Kidney (tissue), 14 donors: ENCODE data around the gene DDX25. TPM values are rescaled to one million over a fixed set of nuclear protein-coding genes. Genes with fewer than 3 reads are reported as not detected.

ENCODE experiments used
- DNase-seq, 5 donors: peaks; one replicate each; pipeline ENCODE4 v3.0.0-alpha.2; 2013 to 2020
- FAIRE-seq: peaks from 2 replicates; lab custom pipeline; 2012; peaks lifted over from hg19 to GRCh38; lab: Jason Lieb, UNC
- H3K27ac ChIP-seq, 2 donors: one replicate each; pipeline ENCODE4 v1.7.0; 2013; ENCODE audit warnings: low read depth in 2 of 2, low read length in 2 of 2, inconsistent platforms in 1 of 2
- H3K27me3 ChIP-seq: one replicate; pipeline ENCODE4 v1.7.1; 2013; ENCODE audit warnings: low read length, inconsistent platforms; ENCODE audit not compliant: control insufficient read depth, insufficient read depth
- H3K36me3 ChIP-seq, 3 donors: one replicate each; pipeline versions ENCODE4 v1.7.0 to v1.7.1; 2013; ENCODE audit warnings: low read length in 3 of 3, control low read depth in 1 of 3, inconsistent platforms in 1 of 3; ENCODE audit not compliant: insufficient read depth in 3 of 3, control insufficient read depth in 2 of 3
- H3K4me1 ChIP-seq, 3 donors: one replicate each; pipeline versions ENCODE4 v1.7.0 to v1.7.1; 2013; ENCODE audit warnings: low read length in 3 of 3, inconsistent platforms in 1 of 3, low read depth in 1 of 3; ENCODE audit not compliant: control insufficient read depth in 2 of 3, insufficient read depth in 2 of 3
- H3K4me3 ChIP-seq, 3 donors: one replicate each; pipeline versions ENCODE4 v1.7.0 to v1.8.1; 2013; ENCODE audit warnings: low read length in 3 of 3, control low read depth in 1 of 3, inconsistent platforms in 1 of 3
- H3K9ac ChIP-seq, 3 donors: one replicate each; pipeline versions ENCODE4 v1.7.0 to v1.7.1; 2013; ENCODE audit warnings: low read length in 3 of 3, control low read depth in 1 of 3, inconsistent platforms in 1 of 3
- H3K9me3 ChIP-seq, 3 donors: one replicate each; pipeline versions ENCODE4 v1.7.0 to v1.7.1; 2013; ENCODE audit warnings: low read length in 3 of 3, control low read depth in 1 of 3, inconsistent platforms in 1 of 3; ENCODE audit not compliant: control insufficient read depth in 2 of 3, insufficient read depth in 1 of 3
- intact Hi-C: fragments of 100-400 bp; cut with DNase I; formaldehyde crosslinking; loops from one replicate; pipeline ENCODE4 v1.11.1; 2022
- polyA plus RNA-seq: library from polyadenylated mRNA; stranded (reverse); fragments of 350-450 nt; fragmentation: Illumina TruSeq; extraction: RNeasy Lipid Tissue Mini Kit (QIAGEN cat#74804); gene quantifications from one replicate; pipeline ENCODE4 v1.2.3, GENCODE V29; 2014; ENCODE audit warnings: low read depth, low replicate concordance; ENCODE audit not compliant: insufficient read depth
- total RNA-seq: library from RNA; stranded (reverse); fragmentation: NEBNext Ultra II Directional; extraction: Animal tissue kit (Norgen Biotek cat#: 25700); gene quantifications from one replicate; pipeline ENCODE4 v1.2.1, GENCODE V29; 2021
- TF ChIP-seq, protein P1 (sequence below): IDR thresholded peaks from 3 replicates; pipeline ENCODE4 v1.5.1; 2012; ENCODE audit warnings: mild to moderate bottlenecking, moderate library complexity, borderline replicate concordance; ENCODE audit not compliant: insufficient read depth; ENCODE audit errors: extremely low read depth
- donor health status: control.
- donor health status: control.
- donor health status: control.
- donor health status: control.
- donor health status: control.
- donor health status: DM: yes; HTN: yes; CAD: no.
- donor health status: Normal renal cell carcinoma (clear cell type).

DDX25 gene
- total and polyA plus RNA-seq, 2 donors from 2014 or later = 1.1 to 3.8 TPM

- Histone ChIP-seq H3K36me3 (no peaks in the 10 kb centered on the region), H3K27ac (no peak overlapping the region), H3K27me3 (no peaks in the 10 kb centered on the region), H3K9me3 (no peaks in the 10 kb centered on the region), H3K4me3 (no peak overlapping the region), H3K9ac (no peak overlapping the region), H3K4me1 (no peaks in the 10 kb centered on the region)
- TF ChIP-seq, protein P1, sequence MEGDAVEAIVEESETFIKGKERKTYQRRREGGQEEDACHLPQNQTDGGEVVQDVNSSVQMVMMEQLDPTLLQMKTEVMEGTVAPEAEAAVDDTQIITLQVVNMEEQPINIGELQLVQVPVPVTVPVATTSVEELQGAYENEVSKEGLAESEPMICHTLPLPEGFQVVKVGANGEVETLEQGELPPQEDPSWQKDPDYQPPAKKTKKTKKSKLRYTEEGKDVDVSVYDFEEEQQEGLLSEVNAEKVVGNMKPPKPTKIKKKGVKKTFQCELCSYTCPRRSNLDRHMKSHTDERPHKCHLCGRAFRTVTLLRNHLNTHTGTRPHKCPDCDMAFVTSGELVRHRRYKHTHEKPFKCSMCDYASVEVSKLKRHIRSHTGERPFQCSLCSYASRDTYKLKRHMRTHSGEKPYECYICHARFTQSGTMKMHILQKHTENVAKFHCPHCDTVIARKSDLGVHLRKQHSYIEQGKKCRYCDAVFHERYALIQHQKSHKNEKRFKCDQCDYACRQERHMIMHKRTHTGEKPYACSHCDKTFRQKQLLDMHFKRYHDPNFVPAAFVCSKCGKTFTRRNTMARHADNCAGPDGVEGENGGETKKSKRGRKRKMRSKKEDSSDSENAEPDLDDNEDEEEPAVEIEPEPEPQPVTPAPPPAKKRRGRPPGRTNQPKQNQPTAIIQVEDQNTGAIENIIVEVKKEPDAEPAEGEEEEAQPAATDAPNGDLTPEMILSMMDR = no peak
- DNase-seq (no peak), FAIRE-seq (no peak)
- intact Hi-C loops = no loop called here
Measured at GRCh38 chr11:125945011-125945796, 40.9 kb downstream of the DDX25 start.

GRCh38 chr11:125945797-125946520, 41.7 kb downstream of the DDX25 start, which contains the start of gene VSIG10L2:
Gene VSIG10L2, plus strand, starts transcription at chr11:125946044. Its CDS starts 12 bp downstream, at chr11:125946056.
- Histone ChIP-seq H3K27me3 (no peaks in the 10 kb centered on the region), H3K9ac (no peak within 1 kb of the TSS), H3K4me3 (no peak within 1 kb of the TSS), H3K4me1 (no peaks in the 10 kb centered on the region), H3K27ac (no peak within 1 kb of the TSS), H3K36me3 (no peaks in the 10 kb centered on the region), H3K9me3 (no peaks in the 10 kb centered on the region)
- intact Hi-C loops = no loop called here
- TF ChIP-seq, protein P1 = no peak
- DNase-seq = no peak
- FAIRE-seq = no peak

GRCh38 chr11:125946712-125947418, 42.6 kb downstream of the DDX25 start:
- intact Hi-C loops = no loop called here
- DNase-seq (no peak), FAIRE-seq (no peak)
- Histone ChIP-seq H3K9ac (no peak overlapping the region), H3K9me3 (no peaks in the 10 kb centered on the region), H3K27ac (no peak overlapping the region), H3K27me3 (no peaks in the 10 kb centered on the region), H3K4me3 (no peak overlapping the region), H3K4me1 (no peaks in the 10 kb centered on the region), H3K36me3 (no peaks in the 10 kb centered on the region)
- TF ChIP-seq, protein P1 = no peak
